ENCODE results near the gene XG. TPM values are rescaled to one million over a fixed set of nuclear protein-coding genes. Genes with fewer than 3 reads are reported as not detected.
A peak's percentile ranks its signal among the peaks of the same experiment; 100 is the strongest.
"Not testable (repeated sequence)": the region's sequence is repeated elsewhere in the genome, so short reads cannot be mapped to it uniquely, and the experiment has no call there.

Gene XG
- total RNA-seq, 1 donor from 2014 or later = 2.4 TPM

- H3K9me3 Mint-ChIP-seq (ENCODE audit: low read depth) = no peaks in the 10 kb centered on the region
- DNase-seq (ENCODE audit: low spot score, unreplicated experiment) = no peak
Observed at GRCh38 chrX:2751291-2751690, 549 bp upstream of the XG start.

GRCh38 chrX:2752441-2752840 is 601 bp downstream of the XG start:
- peaks cover 13% of the 10 kb centered on the region for H3K4me1 Mint-ChIP-seq (ENCODE audit: low read depth)
- not testable (repeated sequence) for H3K4me3 Mint-ChIP-seq (ENCODE audit: low read depth); H3K27me3 Mint-ChIP-seq; H3K36me3 Mint-ChIP-seq (ENCODE audit: insufficient read depth); H3K9me3 Mint-ChIP-seq (ENCODE audit: low read depth); DNase-seq (ENCODE audit: low spot score, unreplicated experiment); H3K27ac Mint-ChIP-seq

More at GRCh38 chrX:2751291-2751690, 549 bp upstream of the XG start:
- Mint-ChIP-seq H3K36me3 (ENCODE audit: insufficient read depth) (no peaks in the 10 kb centered on the region), H3K4me1 (ENCODE audit: low read depth) (peaks cover 11% of the 10 kb centered on the region), H3K4me3 (ENCODE audit: low read depth) (no peak overlapping the region), H3K27me3 (no peaks in the 10 kb centered on the region), H3K27ac (no peak overlapping the region)
- no peak for TF ChIP-seq CTCF (IDR thresholded peaks at IDR 0.05; ENCODE audit: unreplicated experiment)

- not testable (repeated sequence) for H3K27me3 Mint-ChIP-seq; DNase-seq (ENCODE audit: low spot score, unreplicated experiment); H3K36me3 Mint-ChIP-seq (ENCODE audit: insufficient read depth); H3K4me3 Mint-ChIP-seq (ENCODE audit: low read depth); H3K27ac Mint-ChIP-seq; H3K9me3 Mint-ChIP-seq (ENCODE audit: low read depth)
- H3K4me1 Mint-ChIP-seq (ENCODE audit: low read depth) = peaks cover 13% of the 10 kb centered on the region
Observed at GRCh38 chrX:2755163-2755715, 3.4 kb downstream of the XG start.

- Mint-ChIP-seq H3K4me1 (ENCODE audit: low read depth) (peaks cover 18% of the 10 kb centered on the region), H3K27ac (no peak overlapping the region), H3K27me3 (no peaks in the 10 kb centered on the region), H3K4me3 (ENCODE audit: low read depth) (no peak overlapping the region), H3K36me3 (ENCODE audit: insufficient read depth) (no peaks in the 10 kb centered on the region), H3K9me3 (ENCODE audit: low read depth) (no peaks in the 10 kb centered on the region)
- TF ChIP-seq CTCF (IDR thresholded peaks at IDR 0.05; ENCODE audit: unreplicated experiment) = no peak
- DNase-seq (ENCODE audit: low spot score, unreplicated experiment) = no peak
Observed at GRCh38 chrX:2756548-2756947, 4.7 kb downstream of the XG start.

- no peak for DNase-seq (ENCODE audit: low spot score, unreplicated experiment)
- no peaks in the 10 kb centered on the region for H3K27me3 Mint-ChIP-seq
- peaks cover 24% of the 10 kb centered on the region for H3K4me1 Mint-ChIP-seq (ENCODE audit: low read depth)
- no peaks in the 10 kb centered on the region for H3K36me3 Mint-ChIP-seq (ENCODE audit: insufficient read depth)
- no peak for TF ChIP-seq CTCF (IDR thresholded peaks at IDR 0.05; ENCODE audit: unreplicated experiment)
- no peaks in the 10 kb centered on the region for H3K9me3 Mint-ChIP-seq (ENCODE audit: low read depth)
- H3K27ac Mint-ChIP-seq = peak overlapping the region; percentile 37
- H3K4me3 Mint-ChIP-seq (ENCODE audit: low read depth) = no peak overlapping the region
Observed at GRCh38 chrX:2761246-2761645, 9.4 kb downstream of the XG start.

GRCh38 chrX:2762671-2763070 is 10.8 kb downstream of the XG start:
- H3K4me3 Mint-ChIP-seq (ENCODE audit: low read depth); H3K27me3 Mint-ChIP-seq; H3K36me3 Mint-ChIP-seq (ENCODE audit: insufficient read depth); H3K9me3 Mint-ChIP-seq (ENCODE audit: low read depth); DNase-seq (ENCODE audit: low spot score, unreplicated experiment); H3K27ac Mint-ChIP-seq: not testable (repeated sequence)
- peaks cover 20% of the 10 kb centered on the region for H3K4me1 Mint-ChIP-seq (ENCODE audit: low read depth)

GRCh38 chrX:2764766-2765548 is 13.1 kb downstream of the XG start:
- H3K36me3 Mint-ChIP-seq (ENCODE audit: insufficient read depth); DNase-seq (ENCODE audit: low spot score, unreplicated experiment); H3K4me3 Mint-ChIP-seq (ENCODE audit: low read depth); H3K9me3 Mint-ChIP-seq (ENCODE audit: low read depth); H3K27me3 Mint-ChIP-seq; H3K27ac Mint-ChIP-seq: not testable (repeated sequence)
- peaks cover 28% of the 10 kb centered on the region for H3K4me1 Mint-ChIP-seq (ENCODE audit: low read depth)
